ENCODE measurements around the gene ACLY.
A peak's percentile ranks its signal among the peaks of the same experiment; 100 is the strongest.

Gene ACLY

GRCh38 chr17:41918314-41919164 is at the start of gene ACLY:
ACLY (minus strand) TSS chr17:41918951; CDS start chr17:41913873, 5,078 bp downstream.
- DNase-seq = peak; percentile 91

GRCh38 chr17:41967921-41968578 is 49.3 kb upstream of the ACLY start:
- no peak for DNase-seq

DNA sequence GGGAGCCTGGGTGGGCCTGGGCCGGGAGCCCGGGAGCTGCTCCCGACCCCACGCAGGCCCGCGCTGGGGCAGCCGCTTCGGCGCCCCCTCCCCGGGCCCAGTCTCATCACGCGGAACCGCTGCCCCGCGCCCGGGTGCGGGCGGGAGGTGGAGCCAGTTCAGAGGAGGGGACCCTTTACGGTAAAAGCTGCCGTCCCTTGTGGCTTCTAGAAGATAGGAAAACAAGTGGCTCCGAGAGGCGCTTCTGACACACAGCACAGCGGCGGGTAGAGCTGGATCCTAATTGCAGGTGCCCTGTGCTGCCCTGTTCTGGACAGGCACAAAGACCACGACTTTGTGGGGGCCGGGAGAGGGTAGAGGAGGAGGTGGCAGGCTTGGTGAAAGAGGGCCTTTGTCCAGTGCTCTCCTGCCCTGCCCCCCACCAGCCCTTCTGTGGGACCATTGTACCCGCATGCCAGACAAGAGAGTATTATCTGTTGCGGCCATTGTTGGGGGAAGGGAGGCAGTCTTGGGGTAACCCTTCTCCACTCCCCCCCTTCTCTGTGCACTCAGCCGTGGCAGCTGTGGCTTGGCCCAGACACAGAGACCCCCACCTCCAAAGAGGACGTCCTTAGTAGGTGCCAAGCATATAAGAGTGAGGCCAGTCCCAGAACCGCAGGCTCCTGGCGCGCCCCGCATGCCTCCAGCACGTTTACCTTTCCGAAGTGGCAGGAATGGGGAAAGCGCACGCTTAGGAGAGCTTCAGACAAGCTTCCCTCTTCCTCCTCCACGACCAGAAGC is 48.6 kb upstream of the ACLY start:
- DNase-seq = no peak

DNA sequence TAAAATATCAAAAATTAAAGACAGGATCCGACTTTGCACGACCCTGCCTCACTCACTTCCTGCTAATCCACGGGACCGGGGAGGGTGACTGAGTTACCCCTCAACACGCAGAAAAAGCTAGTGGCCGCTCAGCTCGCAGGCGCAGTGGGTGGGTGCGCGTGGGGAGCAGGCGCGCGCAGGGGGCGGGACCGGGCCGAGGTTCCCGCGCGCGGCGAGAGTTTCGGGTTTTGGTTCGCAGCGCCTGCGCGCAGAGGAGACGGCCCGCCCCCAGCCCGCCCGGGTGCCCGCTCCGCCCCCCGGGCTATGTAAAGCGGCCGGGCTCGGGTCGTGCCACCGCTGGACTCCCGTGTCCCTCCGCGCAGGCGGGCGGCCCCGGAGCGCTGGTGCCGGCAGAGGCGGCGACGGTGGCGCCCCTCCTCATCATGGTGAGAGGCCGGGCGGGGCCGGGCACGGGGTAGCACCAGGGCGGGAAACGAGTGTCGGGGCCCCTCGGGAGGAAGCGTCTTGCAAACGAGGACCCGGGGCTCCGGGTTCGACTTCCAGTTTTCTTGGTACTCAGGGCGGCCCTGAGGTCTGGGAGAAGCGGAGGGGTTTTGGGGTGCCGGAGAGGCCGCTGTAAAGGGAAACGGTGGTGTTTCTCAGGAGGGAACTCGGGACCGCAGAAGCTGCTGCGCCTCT is 47.9 kb upstream of the ACLY start, which contains the start of gene CNP:
Gene CNP, plus strand, starts transcription at position 333 of the 678 bp plus-strand sequence. Its CDS starts 90 bp downstream, at position 423.
- peak; percentile 91 for DNase-seq

GRCh38 chr17:41965694-41966462 is 47.1 kb upstream of the ACLY start:
- peak; percentile 23 for DNase-seq

DNA sequence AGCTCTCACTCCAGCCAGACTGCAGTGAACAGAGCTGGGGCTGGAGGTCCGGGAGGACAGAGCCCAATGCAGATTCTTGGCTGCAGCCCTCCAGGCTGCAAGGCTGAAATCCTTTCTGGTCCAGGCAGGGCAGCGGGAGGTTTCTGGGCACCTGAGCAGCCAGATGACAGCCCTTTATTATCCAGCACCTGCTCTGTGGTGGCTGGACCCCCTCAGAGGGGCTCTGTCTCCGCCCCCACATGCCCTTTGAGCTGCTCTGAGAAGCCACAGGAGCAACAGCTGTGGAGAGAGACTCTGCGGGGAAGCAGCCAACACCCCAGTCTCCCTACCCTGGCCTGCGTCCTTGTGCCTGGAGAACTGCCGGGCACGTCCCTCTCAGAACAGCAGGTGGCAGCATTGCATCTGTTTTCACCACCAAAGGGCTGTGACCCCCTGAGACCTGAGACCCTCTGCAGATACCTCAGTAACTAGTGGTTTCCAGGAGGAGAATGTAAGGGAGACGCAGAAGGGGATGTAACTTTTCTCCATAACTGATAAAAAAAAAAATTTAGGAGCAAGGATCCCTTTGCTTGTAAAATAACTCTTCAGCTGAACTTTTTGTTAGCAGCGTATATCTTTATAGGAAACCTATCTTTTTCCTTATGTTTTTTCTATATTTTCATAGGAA is 44.1 kb upstream of the ACLY start:
- peak; percentile 68 for DNase-seq

- no peak for DNase-seq
These were observed 43.4 kb upstream of the ACLY start for GRCh38 chr17:41962111-41962510.

DNA sequence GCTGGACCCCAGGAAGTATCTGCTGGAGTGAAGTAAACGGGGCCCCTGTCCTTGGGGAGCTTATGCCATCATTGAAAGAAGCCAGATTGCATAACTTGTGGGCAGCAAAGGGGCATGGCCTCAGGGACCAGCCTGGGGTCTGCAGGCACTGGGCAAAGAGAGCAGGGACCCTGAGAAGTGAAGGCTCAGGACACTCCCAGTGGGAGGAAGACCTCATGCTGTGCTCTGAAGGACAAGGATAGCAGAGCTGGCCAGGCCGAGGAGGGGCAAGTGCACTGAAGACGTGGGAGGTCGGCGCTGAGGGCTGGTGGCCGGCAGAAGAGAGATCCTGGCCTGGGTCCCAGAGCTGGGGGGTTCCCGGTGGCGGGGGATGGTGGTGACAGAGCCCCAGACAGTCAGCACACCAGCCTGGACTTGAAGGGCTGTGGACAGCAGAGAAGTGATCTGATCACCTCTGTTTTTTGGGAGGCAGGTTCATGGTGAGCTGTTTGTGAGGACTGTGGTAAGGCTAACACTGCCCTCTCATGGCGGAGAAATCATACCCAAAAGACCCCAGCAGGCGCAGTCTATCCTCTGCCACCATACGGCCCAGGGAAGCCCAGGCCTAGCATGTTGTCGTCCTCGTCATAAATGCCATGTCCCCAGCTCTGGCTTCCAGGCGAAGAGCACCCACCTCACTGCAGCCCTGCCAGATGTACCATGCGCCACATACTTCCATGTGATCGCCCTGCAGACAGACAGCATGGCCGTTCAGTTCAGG is 40.8 kb upstream of the ACLY start:
- DNase-seq = peak; percentile 49

GRCh38 chr17:41959030-41959335 is 40.2 kb upstream of the ACLY start:
- no peak for DNase-seq

GRCh38 chr17:41957869-41958439 is 39.2 kb upstream of the ACLY start:
- DNase-seq = no peak

DNA sequence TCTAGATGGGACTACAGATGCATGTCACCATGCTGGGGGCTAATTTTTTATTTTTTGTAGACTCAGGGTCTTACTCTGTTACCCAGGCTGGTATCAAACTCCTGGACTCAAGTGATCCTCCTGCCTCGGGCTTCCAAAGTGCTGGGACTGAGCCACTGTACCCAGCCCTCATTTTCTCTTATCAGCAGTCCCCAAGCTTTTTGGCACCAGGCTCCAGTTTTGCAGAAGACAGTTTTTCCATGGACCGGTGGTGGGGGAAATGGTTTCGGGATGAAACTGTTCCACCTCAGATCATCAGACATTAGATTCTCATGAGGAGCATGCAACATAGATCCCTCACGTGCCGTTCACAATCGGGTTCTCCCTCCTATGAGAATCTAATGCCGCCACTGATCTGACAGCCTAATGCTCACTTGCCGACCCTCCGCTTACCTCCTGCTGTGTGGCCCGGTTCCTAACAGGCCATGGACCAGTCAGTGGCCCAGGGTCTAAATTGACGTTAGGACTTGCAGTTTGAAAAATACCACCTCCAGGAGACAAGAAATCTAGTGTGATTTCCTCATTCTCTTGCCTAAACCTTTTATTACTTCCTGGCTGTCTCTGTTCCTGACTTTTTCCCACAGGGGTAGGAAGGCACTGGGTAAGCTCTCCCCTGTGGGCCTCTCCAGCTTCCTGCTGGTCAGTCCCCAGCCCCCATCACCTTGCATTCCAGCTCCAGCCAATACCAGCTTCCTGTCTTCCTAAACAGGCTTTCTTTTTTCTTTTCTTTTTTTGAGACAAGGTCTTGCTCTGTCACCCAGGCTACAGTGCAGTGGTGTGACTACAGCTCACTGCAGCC is 38.5 kb upstream of the ACLY start:
- DNase-seq = no peak

DNA sequence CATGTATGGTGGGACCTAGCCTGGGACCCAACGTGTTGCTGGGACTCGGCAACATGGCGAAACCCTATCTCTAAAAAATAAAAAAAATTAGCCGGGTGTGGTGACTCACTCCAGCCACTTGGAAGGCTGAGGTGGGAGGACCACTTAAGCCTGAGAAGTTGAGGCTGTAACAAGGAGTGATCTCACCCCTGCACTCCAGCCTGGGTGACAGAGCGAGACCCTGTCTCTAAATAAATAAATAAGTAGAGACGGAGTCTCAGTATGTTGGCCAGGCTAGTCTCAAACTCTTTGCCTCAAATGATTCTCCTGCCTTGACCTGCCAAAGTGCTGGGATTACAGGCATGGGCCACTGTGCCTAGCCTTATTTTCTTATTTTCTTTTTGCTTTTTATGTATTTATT is 37.8 kb upstream of the ACLY start:
- no peak for DNase-seq

DNA sequence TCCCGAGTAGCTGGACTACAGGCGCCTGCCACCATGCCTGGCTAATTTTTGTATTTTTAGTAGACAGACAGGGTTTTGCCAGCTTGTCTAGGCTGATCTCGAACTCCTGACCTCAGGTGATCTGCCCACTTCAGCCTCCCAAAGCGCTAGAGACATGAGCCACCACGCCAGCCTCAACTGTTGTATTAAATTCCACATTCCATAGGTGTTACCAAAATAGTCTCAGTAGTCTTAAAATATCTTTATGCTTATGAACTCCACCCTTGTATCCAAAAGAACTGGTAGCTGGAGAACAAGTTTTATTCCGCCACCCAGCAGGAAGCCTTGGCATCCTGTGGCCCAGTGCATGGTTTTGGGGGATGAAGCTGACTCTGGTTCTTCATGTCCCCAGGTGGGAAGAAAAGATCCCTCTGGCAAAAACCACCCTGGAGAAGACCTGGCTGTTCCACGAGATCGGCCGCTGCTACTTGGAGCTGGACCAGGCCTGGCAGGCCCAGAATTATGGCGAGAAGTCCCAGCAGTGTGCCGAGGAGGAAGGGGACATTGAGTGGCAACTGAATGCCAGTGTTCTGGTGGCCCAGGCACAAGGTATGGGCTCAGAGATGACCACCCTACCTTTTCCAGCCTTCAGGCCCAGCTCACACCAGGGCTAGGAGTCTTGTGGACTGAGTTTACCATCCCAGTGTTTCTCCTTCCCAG is 30.2 kb upstream of the ACLY start:
- no peak for DNase-seq

DNA sequence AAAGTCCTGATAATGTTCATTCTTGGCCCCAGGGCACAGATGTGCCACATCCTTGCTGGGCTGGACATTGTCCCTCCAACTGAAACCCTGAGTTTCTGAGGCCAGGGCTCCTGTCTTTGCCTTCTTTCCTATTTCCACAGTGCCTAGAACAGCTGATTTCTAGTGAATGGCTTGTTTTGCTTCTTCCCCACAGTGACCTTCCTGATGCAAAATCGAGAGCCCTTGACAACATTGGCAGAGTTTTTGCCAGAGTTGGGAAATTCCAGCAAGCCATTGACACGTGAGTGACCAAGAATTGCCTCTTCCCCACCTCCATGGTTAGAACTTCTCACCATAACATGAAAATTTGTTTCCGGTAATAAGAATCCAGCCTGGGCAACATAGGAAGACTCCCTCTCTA is 26.2 kb upstream of the ACLY start:
- no peak for DNase-seq

DNA sequence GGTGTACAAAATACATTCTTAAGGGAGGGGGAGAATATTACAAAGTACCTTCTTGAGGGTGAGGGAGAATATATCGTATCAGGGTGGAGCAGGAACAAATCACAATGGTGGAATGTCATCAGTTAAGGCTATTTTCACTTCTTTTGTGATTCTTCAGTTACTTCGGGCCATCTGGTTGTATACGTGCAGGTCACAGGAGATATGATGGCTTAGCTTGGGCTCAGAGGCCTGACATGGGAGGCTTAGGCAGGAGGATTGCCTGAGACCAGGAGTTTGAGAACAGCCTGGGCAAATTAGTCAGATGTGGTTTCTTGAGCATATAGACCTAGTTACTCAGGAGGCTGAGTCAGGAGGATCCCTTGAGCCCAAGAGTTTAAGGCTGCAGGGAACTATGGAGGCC is 24.7 kb upstream of the ACLY start:
- DNase-seq = no peak

DNA sequence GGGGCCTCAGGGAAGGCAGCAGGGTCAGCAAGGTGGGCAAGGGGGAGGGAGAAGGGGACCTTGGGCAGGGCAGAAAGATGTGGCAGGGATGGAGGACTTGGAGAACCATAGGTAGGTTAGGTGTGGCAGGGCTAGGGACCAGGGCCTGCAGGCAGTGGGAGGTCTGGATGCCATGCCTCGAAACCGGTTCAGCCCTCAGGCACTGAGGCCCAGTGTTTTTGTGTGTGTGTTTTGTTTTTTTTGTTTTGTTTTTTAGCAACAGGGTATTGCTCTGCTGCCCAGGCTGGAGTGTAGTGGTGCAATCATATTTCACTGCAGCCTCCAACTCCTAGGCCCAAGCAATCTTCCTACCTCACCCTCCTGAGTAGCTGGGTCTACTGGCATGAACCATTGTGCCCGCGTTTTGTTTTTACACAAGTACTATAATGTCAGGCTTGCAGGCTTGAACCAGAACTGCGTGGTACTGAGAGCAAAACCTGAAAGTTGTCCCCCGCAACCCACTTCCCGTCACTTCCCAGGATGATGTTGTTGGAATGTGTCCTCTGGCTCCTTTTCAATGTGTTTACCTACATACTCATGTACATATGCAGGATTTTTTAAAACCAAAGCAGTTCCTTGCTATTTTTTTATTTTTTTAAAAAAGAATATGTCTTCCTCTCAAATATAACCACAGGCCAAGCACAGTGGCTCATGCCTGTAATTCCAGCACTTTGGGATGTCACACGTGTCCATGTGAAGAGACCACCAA is 24.0 kb upstream of the ACLY start:
- DNase-seq = no peak

DNA sequence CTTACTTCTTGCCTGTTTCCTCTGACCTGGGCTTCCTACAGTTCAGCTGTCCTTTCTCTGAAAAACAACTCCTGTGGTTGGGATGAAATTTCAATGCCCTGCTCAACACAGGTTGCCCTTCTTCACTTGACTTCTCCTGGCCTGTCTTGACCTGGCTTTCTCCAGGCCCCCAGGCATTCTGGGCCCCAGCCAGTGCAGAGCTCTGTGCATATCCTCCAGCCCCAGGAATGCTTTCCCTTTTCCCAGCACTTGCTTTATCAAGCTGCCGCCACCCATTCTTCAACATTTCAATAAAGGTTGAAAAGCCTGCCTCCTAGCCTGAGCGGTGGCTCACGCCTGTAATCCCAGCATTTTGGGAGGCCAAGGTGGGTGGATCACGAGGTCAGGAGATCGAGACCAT is 22.4 kb upstream of the ACLY start:
- DNase-seq = no peak

DNA sequence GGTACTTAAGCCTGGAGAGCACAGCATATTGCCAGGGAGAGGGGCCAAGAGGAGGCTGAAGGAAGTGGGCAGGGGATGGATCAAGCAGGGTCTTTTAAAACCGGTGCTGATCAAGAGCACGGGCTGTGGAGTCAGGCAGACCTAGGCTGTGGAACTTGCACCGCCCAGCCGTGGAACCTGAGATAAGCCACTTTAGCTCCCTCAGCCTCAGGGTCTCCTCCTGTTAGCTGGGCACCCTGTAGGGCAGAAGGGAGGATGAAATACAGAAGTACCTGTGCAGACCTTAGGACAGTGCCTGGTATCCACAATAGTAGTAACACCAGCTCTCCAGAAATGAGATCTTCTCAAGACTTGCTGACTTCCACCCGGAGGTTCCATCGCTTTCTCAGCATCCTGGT is 20.9 kb upstream of the ACLY start:
- no peak for DNase-seq

All from GDM1 (cell line).